Endothelial cell of umbilical vein (primary cell): ENCODE results near the gene AQR. TPM values are rescaled to one million over a fixed set of nuclear protein-coding genes. Genes with fewer than 3 reads are reported as not detected.

Experiments
- BruUV-seq: library from RNA; stranded (reverse); fragments of 400-500 nt; replicated peaks from 2 replicates; lab custom pipeline; 2021; lab: Mats Ljungman, UMichigan
- CTCF ChIA-PET: fragments of 300-600, 350-600 bp; sonication (Branson Sonifier 250); formaldehyde crosslinking; loops from one replicate; lab custom pipeline; 2021; ENCODE audit warnings: antibody characterized with exemption, inconsistent platforms; lab: Charles Lee
- POLR2A ChIA-PET: fragments of 300-600, 350-600 bp; sonication (Branson Sonifier 250); formaldehyde crosslinking; loops from one replicate; lab custom pipeline; 2021; ENCODE audit warnings: antibody characterized with exemption, inconsistent platforms; lab: Charles Lee
- DNase-seq: peaks from one replicate; pipeline ENCODE4 v3.0.0-alpha.2; 2011; ENCODE audit warnings: low read depth, low spot score
- FAIRE-seq: peaks from 2 replicates; lab custom pipeline; 2011; peaks lifted over from hg19 to GRCh38; lab: Jason Lieb, UNC
- H2AFZ ChIP-seq: 2 replicates; pipeline ENCODE4 v1.6.0; 2012; ENCODE audit warnings: low read depth, low read length, control low read depth, inconsistent platforms
- H3K27ac ChIP-seq: 2 replicates; pipeline ENCODE4 v1.5.1; 2011; ENCODE audit warnings: low read depth, mild to moderate bottlenecking, control low read depth, low read length, moderate library complexity; ENCODE audit not compliant: insufficient read depth
- H3K27me3 ChIP-seq, 2 experiments: 2 replicates each; pipeline versions ENCODE4 v1.6.0 to v1.6.1; 2011; ENCODE audit warnings: low read length in 2 of 2, mixed read lengths in 1 of 2; ENCODE audit not compliant: control insufficient read depth in 2 of 2, insufficient read depth in 2 of 2
- H3K36me3 ChIP-seq, 2 experiments: 2 replicates in 1 of 2; 3 replicates in 1 of 2; pipeline ENCODE4 v1.5.1; 2011; ENCODE audit warnings: low read length in 2 of 2, mild to moderate bottlenecking in 1 of 2, moderate library complexity in 1 of 2; ENCODE audit not compliant: control insufficient read depth in 2 of 2, insufficient read depth in 2 of 2; ENCODE audit errors: extremely low read depth in 1 of 2
- H3K4me1 ChIP-seq: 3 replicates; pipeline ENCODE4 v1.5.1; 2011; ENCODE audit warnings: mild to moderate bottlenecking, low read length; ENCODE audit not compliant: control insufficient read depth, insufficient read depth; ENCODE audit errors: extremely low read depth
- H3K4me2 ChIP-seq: 2 replicates; pipeline ENCODE4 v1.6.1; 2011; ENCODE audit warnings: low read length, control low read depth, mixed read lengths; ENCODE audit not compliant: insufficient read depth
- H3K4me3 ChIP-seq, 3 experiments: fragments of 200-600 bp in 1 of 3; sonication (generic), shearing (Covaris generic) in 1 of 3; replicated peaks in 1 of 3; 2 replicates each; pipeline ENCODE4 v1.5.1; 2011 to 2016; ENCODE audit warnings: control low read depth in 3 of 3, low read length in 3 of 3, mild to moderate bottlenecking in 2 of 3, inconsistent platforms in 1 of 3, low read depth in 1 of 3, moderate library complexity in 1 of 3; ENCODE audit not compliant: insufficient read depth in 1 of 3
- H3K79me2 ChIP-seq: 2 replicates; pipeline ENCODE4 v1.6.0; 2012; ENCODE audit warnings: low read length, inconsistent platforms; ENCODE audit not compliant: control insufficient read depth, insufficient read depth
- H3K9ac ChIP-seq: replicated peaks from 2 replicates; pipeline ENCODE3; 2011; ENCODE audit warnings: low read length, control low read depth; ENCODE audit not compliant: insufficient read depth; ENCODE audit errors: extremely low read depth
- H3K9me1 ChIP-seq: replicated peaks from 3 replicates; pipeline ENCODE4 v1.6.0; 2011; ENCODE audit warnings: mild to moderate bottlenecking, low read length; ENCODE audit not compliant: control insufficient read depth, insufficient read depth; ENCODE audit errors: extremely low read depth
- H3K9me3 ChIP-seq: replicated peaks from 2 replicates; pipeline ENCODE4 v1.5.1; 2012; ENCODE audit warnings: low read length, inconsistent platforms; ENCODE audit not compliant: control insufficient read depth, insufficient read depth
- H4K20me1 ChIP-seq: replicated peaks from 2 replicates; pipeline ENCODE3; 2011; ENCODE audit warnings: mild to moderate bottlenecking, low read length; ENCODE audit not compliant: control insufficient read depth, insufficient read depth; ENCODE audit errors: extremely low read depth
- EZH2 ChIP-seq: IDR thresholded peaks from 2 replicates; pipeline ENCODE4 v1.6.1; 2012; ENCODE audit warnings: borderline replicate concordance, low read depth, mild to moderate bottlenecking, moderate library complexity, low read length, inconsistent platforms; ENCODE audit not compliant: severe bottlenecking
- FOS ChIP-seq: IDR thresholded peaks from 2 replicates; pipeline ENCODE4 v1.6.1; 2011; ENCODE audit warnings: mild to moderate bottlenecking, low read length, moderate library complexity, borderline replicate concordance; ENCODE audit not compliant: insufficient read depth
- GATA2 ChIP-seq: IDR thresholded peaks from 2 replicates; pipeline ENCODE4 v1.7.0; 2011; ENCODE audit warnings: low read depth, mild to moderate bottlenecking, moderate library complexity, mixed read lengths, low read length; ENCODE audit not compliant: insufficient read length, insufficient read depth
- JUN ChIP-seq: IDR thresholded peaks from 2 replicates; pipeline ENCODE4 v1.6.1; 2011; ENCODE audit warnings: borderline replicate concordance, low read depth; ENCODE audit not compliant: insufficient read length, insufficient read depth
- MYC ChIP-seq: IDR thresholded peaks from one replicate; pipeline ENCODE4 v1.6.1; 2011; ENCODE audit warnings: mild to moderate bottlenecking, low read depth, low read length
- POLR2A ChIP-seq: IDR thresholded peaks from 2 replicates; pipeline ENCODE4 v1.6.1; 2012; ENCODE audit warnings: low read depth, mild to moderate bottlenecking, control low read depth, low read length
- POLR2AphosphoS5 ChIP-seq: IDR thresholded peaks from 2 replicates; pipeline ENCODE4 v1.6.1; 2012; ENCODE audit warnings: low read depth, mild to moderate bottlenecking, control low read depth, low read length, moderate library complexity; ENCODE audit not compliant: insufficient read depth
- dilution Hi-C: fragments of 300-500 bp; cut with MboI; formaldehyde crosslinking; loops from one replicate; pipeline ENCODE4 v1.15.0; 2019; ENCODE audit warnings: low sequenced_read_pairs; ENCODE audit not compliant: extremely low pct_ligation_motif_present
- intact Hi-C: fragments of 100-400 bp; cut with micrococcal nuclease; formaldehyde crosslinking; loops from one replicate; pipeline ENCODE4 v1.10.0; 2022
- polyA plus RNA-seq, 4 experiments: library from polyadenylated mRNA; depleted of rRNA in 3 of 4; stranded (reverse) in 3 of 4; unstranded in 1 of 4; fragments of >200 nt; gene quantifications; 2 replicates each; pipeline versions ENCODE4 v1.2.1 to v1.2.3, GENCODE V29; 2011 to 2012; ENCODE audit warnings: missing spikeins in 1 of 4
- total RNA-seq: library from RNA; stranded (reverse); gene quantifications from 2 replicates; pipeline ENCODE4 v1.2.3, GENCODE V29; 2021
- TF ChIP-seq, protein P1 (sequence below), 2 donors: IDR thresholded peaks; 1 replicate in 1 of 2; 2 replicates in 1 of 2; pipeline ENCODE4 v1.5.1; 2011; ENCODE audit warnings: low read length in 2 of 2, mild to moderate bottlenecking in 2 of 2, moderate library complexity in 2 of 2, control low read depth in 1 of 2, inconsistent platforms in 1 of 2, low read depth in 1 of 2; ENCODE audit not compliant: insufficient read depth in 1 of 2; ENCODE audit errors: extremely low read depth in 1 of 2
- TF ChIP-seq, protein P2 (sequence below): IDR thresholded peaks from 2 replicates; pipeline ENCODE4 v1.6.1; 2011; ENCODE audit not compliant: insufficient read depth, insufficient read length

The AQR gene
- total and polyA plus RNA-seq, 2 donors (not counting 3 experiments of a cell fraction or from before 2014, with no cell fraction given), result 18.7 to 37.5 TPM

DNA sequence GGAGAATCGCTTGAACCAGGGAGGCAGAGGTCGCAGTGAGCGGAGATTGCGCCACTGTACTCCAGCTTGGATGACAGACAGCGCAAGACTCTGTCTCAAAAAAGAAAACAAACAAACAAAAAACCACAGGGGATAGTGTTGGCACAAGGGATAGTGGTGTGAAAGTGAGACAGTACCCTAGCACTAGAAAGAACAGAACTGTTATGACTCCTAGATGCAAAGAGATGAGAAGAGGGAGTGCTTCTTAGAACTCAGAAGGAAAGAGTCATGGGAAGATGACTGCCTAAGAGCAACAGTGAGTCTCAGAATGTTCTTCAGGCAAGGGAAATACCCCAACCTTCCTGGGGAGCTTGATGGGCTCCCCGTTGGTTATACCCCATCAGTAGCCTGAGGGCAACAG, 36.4 kb upstream of the AQR start:
- no peak overlapping the region for H3K4me2 ChIP-seq
- H2AFZ ChIP-seq, result no peak overlapping the region
- no peaks in the 10 kb centered on the region for H4K20me1 ChIP-seq
- intact Hi-C loops, result no loop called here
- H3K9ac ChIP-seq, result no peak overlapping the region
- dilution Hi-C loops, result no loop called here
- no peaks in the 10 kb centered on the region for H3K79me2 ChIP-seq
- TF ChIP-seq EZH2, result no peak
- no peak for TF ChIP-seq POLR2A
- no peak for TF ChIP-seq GATA2
- TF ChIP-seq, protein P1, sequence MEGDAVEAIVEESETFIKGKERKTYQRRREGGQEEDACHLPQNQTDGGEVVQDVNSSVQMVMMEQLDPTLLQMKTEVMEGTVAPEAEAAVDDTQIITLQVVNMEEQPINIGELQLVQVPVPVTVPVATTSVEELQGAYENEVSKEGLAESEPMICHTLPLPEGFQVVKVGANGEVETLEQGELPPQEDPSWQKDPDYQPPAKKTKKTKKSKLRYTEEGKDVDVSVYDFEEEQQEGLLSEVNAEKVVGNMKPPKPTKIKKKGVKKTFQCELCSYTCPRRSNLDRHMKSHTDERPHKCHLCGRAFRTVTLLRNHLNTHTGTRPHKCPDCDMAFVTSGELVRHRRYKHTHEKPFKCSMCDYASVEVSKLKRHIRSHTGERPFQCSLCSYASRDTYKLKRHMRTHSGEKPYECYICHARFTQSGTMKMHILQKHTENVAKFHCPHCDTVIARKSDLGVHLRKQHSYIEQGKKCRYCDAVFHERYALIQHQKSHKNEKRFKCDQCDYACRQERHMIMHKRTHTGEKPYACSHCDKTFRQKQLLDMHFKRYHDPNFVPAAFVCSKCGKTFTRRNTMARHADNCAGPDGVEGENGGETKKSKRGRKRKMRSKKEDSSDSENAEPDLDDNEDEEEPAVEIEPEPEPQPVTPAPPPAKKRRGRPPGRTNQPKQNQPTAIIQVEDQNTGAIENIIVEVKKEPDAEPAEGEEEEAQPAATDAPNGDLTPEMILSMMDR (IDR thresholded peaks at IDR 0.05; ENCODE audit: extremely low read depth in 1 of 2, insufficient read depth in 1 of 2, low read depth in 1 of 2, low read length in 2 of 2), result no peak
- TF ChIP-seq FOS, result no peak
- TF ChIP-seq MYC, result no peak
- TF ChIP-seq, protein P2, sequence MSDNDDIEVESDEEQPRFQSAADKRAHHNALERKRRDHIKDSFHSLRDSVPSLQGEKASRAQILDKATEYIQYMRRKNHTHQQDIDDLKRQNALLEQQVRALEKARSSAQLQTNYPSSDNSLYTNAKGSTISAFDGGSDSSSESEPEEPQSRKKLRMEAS, result no peak
- no peak for TF ChIP-seq POLR2AphosphoS5
- no peak for TF ChIP-seq JUN
- H3K27ac ChIP-seq, result no peak overlapping the region
- H3K9me3 ChIP-seq, result no peaks in the 10 kb centered on the region
- POLR2A ChIA-PET, result no interaction called here
- FAIRE-seq (no peak), DNase-seq (no peak)
- H3K4me1 ChIP-seq, result no peaks in the 10 kb centered on the region
- H3K27me3 ChIP-seq, result peaks cover 3% of the 10 kb centered on the region in 2 experiments
- CTCF ChIA-PET, result no interaction called here
- no peak overlapping the region for H3K4me3 ChIP-seq
- BruUV-seq, result no TSS peak
- H3K36me3 ChIP-seq, result no peaks in the 10 kb centered on the region
- no peaks in the 10 kb centered on the region for H3K9me1 ChIP-seq
